ENCODE results near the gene SECISBP2L. TPM values are rescaled to one million over a fixed set of nuclear protein-coding genes. Genes with fewer than 3 reads are reported as not detected.

The SECISBP2L gene
- total RNA-seq, 1 experiment from 2014 or later = 33.2 TPM

- BruUV-seq (replicated peaks) = no TSS peak
- H4K20me1 ChIP-seq (ENCODE audit: insufficient read depth) = no peaks in the 10 kb centered on the region
- CTCF ChIA-PET = no interaction called here
- no peak for DNase-seq
- H3K4me2 ChIP-seq = no peak overlapping the region
- H3K4me1 ChIP-seq (replicated peaks; ENCODE audit: insufficient read depth) = peaks cover 15% of the 10 kb centered on the region
- TF ChIP-seq CTCF (conservative IDR thresholded peaks at IDR 0.05) (no peak), EZH2 (IDR thresholded peaks at IDR 0.05; ENCODE audit: low read depth) (no peak)
- no peaks in the 10 kb centered on the region for H3K9me3 ChIP-seq (ENCODE audit: insufficient read depth, low read depth)
- H3K9me2 ChIP-seq (ENCODE audit: insufficient read depth) = no peaks in the 10 kb centered on the region
- no peak overlapping the region for H3K27ac ChIP-seq
- no peaks in the 10 kb centered on the region for H3K27me3 ChIP-seq (ENCODE audit: insufficient read depth, low read depth)
- no peaks in the 10 kb centered on the region for H3K36me3 ChIP-seq (ENCODE audit: low read depth)
- H2AFZ ChIP-seq = no peak overlapping the region
- POLR2A ChIA-PET (ENCODE audit: unreplicated experiment) = no interaction called here
- H3K79me2 ChIP-seq (ENCODE audit: low read depth) = peaks cover 54% of the 10 kb centered on the region
- no peaks in the 10 kb centered on the region for H3F3A ChIP-seq (ENCODE audit: insufficient read depth, low read depth)
- no peak overlapping the region for H3K4me3 ChIP-seq
- intact Hi-C loops (cut with micrococcal nuclease; ENCODE audit: unreplicated experiment) = loop anchor here (10.0 kb wide), 1 partner anchor 707 kb away; the partner anchor contains the start of gene DUT
These were observed 4.8 kb downstream of the SECISBP2L start for GRCh38 chr15:49041426-49041825.

- H2AFZ ChIP-seq = no peak overlapping the region
- CTCF ChIA-PET = no interaction called here
- intact Hi-C loops (cut with micrococcal nuclease; ENCODE audit: unreplicated experiment) = loop anchor here (10.0 kb wide), 1 partner anchor 705 kb away; the partner anchor contains the start of gene DUT
These were observed 6.1 kb downstream of the SECISBP2L start for GRCh38 chr15:49040151-49040550.

GRCh38 chr15:49038382-49038781 is 7.9 kb downstream of the SECISBP2L start:
- intact Hi-C loops (cut with micrococcal nuclease; ENCODE audit: unreplicated experiment) = no loop called here
- POLR2A ChIA-PET (ENCODE audit: unreplicated experiment) = no interaction called here

More at GRCh38 chr15:49040151-49040550, 6.1 kb downstream of the SECISBP2L start:
- TF ChIP-seq CTCF (conservative IDR thresholded peaks at IDR 0.05) (no peak), EZH2 (IDR thresholded peaks at IDR 0.05; ENCODE audit: low read depth) (no peak)
- no TSS peak for BruUV-seq (replicated peaks)
- no peaks in the 10 kb centered on the region for H3K9me2 ChIP-seq (ENCODE audit: insufficient read depth)
- DNase-seq = no peak
- peaks cover 14% of the 10 kb centered on the region for H3K4me1 ChIP-seq (replicated peaks; ENCODE audit: insufficient read depth)
- no peak overlapping the region for H3K4me3 ChIP-seq
- POLR2A ChIA-PET (ENCODE audit: unreplicated experiment) = no interaction called here
- no peaks in the 10 kb centered on the region for H3K36me3 ChIP-seq (ENCODE audit: low read depth)
- no peaks in the 10 kb centered on the region for H3F3A ChIP-seq (ENCODE audit: insufficient read depth, low read depth)
- H3K4me2 ChIP-seq = no peak overlapping the region
- H3K27me3 ChIP-seq (ENCODE audit: insufficient read depth, low read depth) = no peaks in the 10 kb centered on the region
- no peak overlapping the region for H3K27ac ChIP-seq
- H4K20me1 ChIP-seq (ENCODE audit: insufficient read depth) = no peaks in the 10 kb centered on the region
- H3K79me2 ChIP-seq (ENCODE audit: low read depth) = peaks cover 47% of the 10 kb centered on the region
- H3K9me3 ChIP-seq (ENCODE audit: insufficient read depth, low read depth) = no peaks in the 10 kb centered on the region

More at GRCh38 chr15:49038382-49038781, 7.9 kb downstream of the SECISBP2L start:
- Histone ChIP-seq H3F3A (ENCODE audit: insufficient read depth, low read depth) (no peaks in the 10 kb centered on the region), H3K9me2 (ENCODE audit: insufficient read depth) (no peaks in the 10 kb centered on the region), H3K4me2 (no peak overlapping the region), H3K27me3 (ENCODE audit: insufficient read depth, low read depth) (no peaks in the 10 kb centered on the region), H4K20me1 (ENCODE audit: insufficient read depth) (no peaks in the 10 kb centered on the region), H3K27ac (no peak overlapping the region), H3K9me3 (ENCODE audit: insufficient read depth, low read depth) (no peaks in the 10 kb centered on the region), H2AFZ (no peak overlapping the region), H3K36me3 (ENCODE audit: low read depth) (no peaks in the 10 kb centered on the region), H3K4me3 (no peak overlapping the region), H3K79me2 (ENCODE audit: low read depth) (peaks cover 29% of the 10 kb centered on the region), H3K4me1 (replicated peaks; ENCODE audit: insufficient read depth) (no peaks in the 10 kb centered on the region)
- no peak for TF ChIP-seq CTCF (conservative IDR thresholded peaks at IDR 0.05)
- TF ChIP-seq EZH2 (IDR thresholded peaks at IDR 0.05; ENCODE audit: low read depth) = no peak
- no TSS peak for BruUV-seq (replicated peaks)
- CTCF ChIA-PET = no interaction called here
- no peak for DNase-seq
